Ovary (tissue), 3 donors: Measurements from ENCODE around the gene ABHD16A.

ENCODE experiments used
- EP300 ChIP-seq: sonication (generic); formaldehyde crosslinking; IDR thresholded peaks from one replicate; pipeline ENCODE4 v1.6.1; 2017; ENCODE audit warnings: antibody characterized with exemption
- TF ChIP-seq, protein P1 (sequence below), 3 donors: fragments of 450-650 bp in 2 of 3; fragments of 200-600 bp in 1 of 3; IDR thresholded peaks; one replicate each; pipeline versions ENCODE4 v1.5.1 to v1.8.0; 2016 to 2022; ENCODE audit warnings: antibody characterized with exemption in 3 of 3, mild to moderate bottlenecking in 1 of 3
- donor health status: DM: no; HTN: no; CAD: no.

DNA sequence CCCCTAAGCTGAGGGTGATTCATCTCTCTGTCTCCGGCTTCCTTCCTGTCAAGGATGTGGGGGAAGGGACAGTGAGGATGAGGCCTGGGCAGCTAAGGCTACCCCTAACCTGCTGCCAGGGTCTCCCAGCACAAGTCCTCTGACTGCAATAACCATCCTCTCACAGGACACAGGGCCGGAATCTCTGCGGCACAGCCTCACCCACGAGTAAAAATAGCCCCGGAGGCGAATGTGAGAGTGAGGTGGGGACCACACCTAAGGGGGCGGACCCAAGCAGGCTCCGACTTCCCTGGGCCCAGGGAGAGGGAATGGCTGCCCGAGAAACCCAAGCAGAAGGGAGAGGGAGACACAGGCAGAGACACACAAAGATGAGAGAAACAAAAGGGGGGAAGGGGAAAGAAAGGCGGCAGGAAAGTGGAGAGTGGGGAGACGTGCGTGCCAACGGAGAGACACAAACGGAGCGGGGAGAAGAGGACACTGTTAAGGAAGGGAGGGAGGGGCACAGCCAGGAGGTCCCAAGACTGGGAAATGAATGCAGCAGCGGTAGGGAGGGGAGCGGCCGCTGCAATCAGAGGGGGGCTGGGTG, 31.8 kb upstream of the ABHD16A start:
- TF ChIP-seq, protein P1, sequence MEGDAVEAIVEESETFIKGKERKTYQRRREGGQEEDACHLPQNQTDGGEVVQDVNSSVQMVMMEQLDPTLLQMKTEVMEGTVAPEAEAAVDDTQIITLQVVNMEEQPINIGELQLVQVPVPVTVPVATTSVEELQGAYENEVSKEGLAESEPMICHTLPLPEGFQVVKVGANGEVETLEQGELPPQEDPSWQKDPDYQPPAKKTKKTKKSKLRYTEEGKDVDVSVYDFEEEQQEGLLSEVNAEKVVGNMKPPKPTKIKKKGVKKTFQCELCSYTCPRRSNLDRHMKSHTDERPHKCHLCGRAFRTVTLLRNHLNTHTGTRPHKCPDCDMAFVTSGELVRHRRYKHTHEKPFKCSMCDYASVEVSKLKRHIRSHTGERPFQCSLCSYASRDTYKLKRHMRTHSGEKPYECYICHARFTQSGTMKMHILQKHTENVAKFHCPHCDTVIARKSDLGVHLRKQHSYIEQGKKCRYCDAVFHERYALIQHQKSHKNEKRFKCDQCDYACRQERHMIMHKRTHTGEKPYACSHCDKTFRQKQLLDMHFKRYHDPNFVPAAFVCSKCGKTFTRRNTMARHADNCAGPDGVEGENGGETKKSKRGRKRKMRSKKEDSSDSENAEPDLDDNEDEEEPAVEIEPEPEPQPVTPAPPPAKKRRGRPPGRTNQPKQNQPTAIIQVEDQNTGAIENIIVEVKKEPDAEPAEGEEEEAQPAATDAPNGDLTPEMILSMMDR (IDR thresholded peaks at IDR 0.05), result no peak
- no peak for TF ChIP-seq EP300
